HAP-1 (cell line): ENCODE data around the gene GALNT12.
A peak's percentile ranks its signal among the peaks of the same experiment; 100 is the strongest.

Experiments
- DNase-seq, 2 experiments: peaks; one replicate each; pipeline ENCODE4 v3.0.0-alpha.2; 2016 to 2020; ENCODE audit warnings: low spot score in 2 of 2
- H3K27me3 ChIP-seq: fragments of 250-450 bp; sonication (Bioruptor Pico); 2 replicates; pipeline ENCODE4 v1.5.1; 2020; ENCODE audit warnings: low read depth, mild to moderate bottlenecking, moderate library complexity
- H3K36me3 ChIP-seq: fragments of 250-450 bp; sonication (Bioruptor Pico); replicated peaks from 2 replicates; pipeline ENCODE4 v1.5.1; 2020; ENCODE audit warnings: mild to moderate bottlenecking
- H3K4me1 ChIP-seq: fragments of 250-450 bp; sonication (Bioruptor Pico); 2 replicates; pipeline ENCODE4 v1.5.1; 2020; ENCODE audit warnings: mild to moderate bottlenecking
- H3K4me3 ChIP-seq: fragments of 250-450 bp; sonication (Bioruptor Pico); 2 replicates; pipeline ENCODE4 v1.5.1; 2020; ENCODE audit warnings: mild to moderate bottlenecking, moderate library complexity
- H3K9me3 ChIP-seq: fragments of 250-450 bp; sonication (Bioruptor Pico); 2 replicates; pipeline ENCODE4 v1.5.1; 2020; ENCODE audit warnings: mild to moderate bottlenecking, moderate library complexity
- in situ Hi-C: fragments of 300-500 bp; cut with MboI; formaldehyde crosslinking; loops from 3 replicates; pipeline ENCODE4 v1.14.3; 2020; ENCODE audit warnings: low sequenced_read_pairs, inconsistent platforms, mixed read lengths

The GALNT12 gene

DNA sequence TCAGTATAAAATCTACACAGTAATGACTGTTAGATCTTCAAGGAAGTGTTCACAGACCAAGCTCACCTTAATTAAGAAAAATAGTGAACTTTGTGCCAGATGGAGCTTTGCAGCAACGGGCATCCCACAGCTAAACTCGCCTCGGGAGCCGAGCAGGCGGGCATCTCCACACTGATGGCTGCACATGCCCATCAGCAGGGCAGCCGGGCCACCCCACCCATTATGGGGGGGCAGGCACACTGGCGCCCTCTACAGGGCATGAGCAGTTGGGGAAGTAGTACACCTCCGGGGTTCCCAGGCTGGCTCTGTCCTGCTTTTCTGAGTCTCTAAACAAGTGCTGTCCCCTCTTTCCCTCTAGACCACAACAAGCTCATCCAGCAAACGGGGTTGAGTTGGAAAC lies 32.7 kb upstream of the GALNT12 start:
- peak in 1 of 2 experiments; percentile 28 for DNase-seq
- Histone ChIP-seq H3K27me3 (no peaks in the 10 kb centered on the region), H3K36me3 (peaks cover 28% of the 10 kb centered on the region), H3K9me3 (no peaks in the 10 kb centered on the region), H3K4me3 (no peak overlapping the region), H3K4me1 (no peaks in the 10 kb centered on the region)
- in situ Hi-C loops, result loop anchor here (5.0 kb wide), 1 partner anchor 457 kb away; no protein-coding TSS in a partner anchor

DNA sequence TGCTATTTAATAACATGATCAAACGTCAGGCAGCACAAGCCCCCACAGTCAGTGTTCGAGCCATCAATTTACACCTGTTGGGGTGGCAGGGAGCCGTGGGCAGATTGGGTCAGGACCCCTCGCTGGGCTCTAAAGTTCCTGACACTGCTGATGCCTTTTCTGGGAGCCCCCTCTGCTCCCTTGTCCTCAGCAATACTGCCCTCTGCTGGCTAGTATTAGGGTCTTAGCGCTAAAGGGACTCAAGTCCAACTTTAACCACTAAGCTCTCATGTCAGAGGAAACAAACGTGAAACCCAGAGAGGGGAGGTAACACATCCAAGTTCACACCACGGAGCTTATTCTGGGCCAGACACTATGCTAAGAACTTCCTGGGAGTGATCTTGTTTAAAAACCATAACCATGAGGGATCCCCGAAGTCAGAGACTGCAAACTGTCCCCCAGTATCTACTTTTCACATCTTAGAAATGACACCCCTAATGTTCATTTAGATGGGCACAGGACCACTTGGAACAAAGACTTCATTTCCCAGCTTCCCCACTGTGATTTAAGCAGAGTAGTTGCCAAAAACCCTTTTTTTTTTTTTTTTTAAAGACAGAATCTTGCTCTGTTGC lies 31.5 kb upstream of the GALNT12 start:
- in situ Hi-C loops, result no loop called here
- H3K9me3 ChIP-seq, result no peaks in the 10 kb centered on the region
- peaks cover 25% of the 10 kb centered on the region for H3K36me3 ChIP-seq
- peak; percentile 14 to 74 for DNase-seq
- no peaks in the 10 kb centered on the region for H3K27me3 ChIP-seq
- no peaks in the 10 kb centered on the region for H3K4me1 ChIP-seq
- H3K4me3 ChIP-seq, result no peak overlapping the region

DNA sequence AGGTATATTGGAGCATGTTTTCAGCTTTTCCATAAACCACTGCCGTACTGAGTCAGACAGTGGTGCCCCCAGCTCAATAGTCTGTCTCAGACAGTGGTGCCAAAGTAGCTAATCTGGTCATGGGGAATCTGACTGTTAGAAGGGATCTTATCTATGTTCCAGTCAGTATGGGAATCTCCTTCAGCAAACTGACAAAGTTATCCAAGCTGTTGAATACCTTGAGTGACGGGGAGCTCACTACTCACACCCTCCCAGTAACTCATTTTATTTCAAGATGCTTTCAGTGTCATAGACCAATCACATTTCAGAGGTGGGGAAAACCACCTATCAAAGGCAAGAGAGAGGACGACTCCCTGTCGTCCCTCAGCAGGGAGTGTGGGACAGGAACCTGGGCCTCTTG lies 29.9 kb upstream of the GALNT12 start:
- no peak for DNase-seq
- Histone ChIP-seq H3K9me3 (no peaks in the 10 kb centered on the region), H3K27me3 (no peaks in the 10 kb centered on the region), H3K4me1 (no peaks in the 10 kb centered on the region), H3K4me3 (no peak overlapping the region), H3K36me3 (peaks cover 12% of the 10 kb centered on the region)
- in situ Hi-C loops, result no loop called here

DNA sequence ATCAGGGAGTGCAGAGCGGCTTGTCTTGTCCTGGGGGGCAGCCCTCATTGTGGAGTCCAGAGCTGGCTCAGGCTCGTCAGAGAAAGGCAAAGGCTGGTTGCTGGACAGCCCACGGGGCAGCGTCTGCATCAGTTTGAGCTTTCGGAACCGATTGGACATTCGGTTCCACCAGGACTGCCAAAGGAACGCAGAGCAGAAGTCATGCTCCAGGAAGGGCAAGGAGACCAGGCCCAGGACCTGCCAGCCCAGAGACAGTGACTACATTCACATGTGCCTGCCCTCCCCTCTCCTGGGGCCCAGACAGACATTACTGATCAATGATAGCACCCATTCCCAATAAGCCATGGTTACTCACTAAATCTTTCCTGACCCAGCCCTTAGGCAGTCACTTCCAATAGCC lies 29.2 kb upstream of the GALNT12 start:
- no peaks in the 10 kb centered on the region for H3K27me3 ChIP-seq
- DNase-seq, result no peak
- H3K36me3 ChIP-seq, result peaks cover 7% of the 10 kb centered on the region
- in situ Hi-C loops, result no loop called here
- no peaks in the 10 kb centered on the region for H3K9me3 ChIP-seq
- H3K4me1 ChIP-seq, result no peaks in the 10 kb centered on the region
- no peak overlapping the region for H3K4me3 ChIP-seq

DNA sequence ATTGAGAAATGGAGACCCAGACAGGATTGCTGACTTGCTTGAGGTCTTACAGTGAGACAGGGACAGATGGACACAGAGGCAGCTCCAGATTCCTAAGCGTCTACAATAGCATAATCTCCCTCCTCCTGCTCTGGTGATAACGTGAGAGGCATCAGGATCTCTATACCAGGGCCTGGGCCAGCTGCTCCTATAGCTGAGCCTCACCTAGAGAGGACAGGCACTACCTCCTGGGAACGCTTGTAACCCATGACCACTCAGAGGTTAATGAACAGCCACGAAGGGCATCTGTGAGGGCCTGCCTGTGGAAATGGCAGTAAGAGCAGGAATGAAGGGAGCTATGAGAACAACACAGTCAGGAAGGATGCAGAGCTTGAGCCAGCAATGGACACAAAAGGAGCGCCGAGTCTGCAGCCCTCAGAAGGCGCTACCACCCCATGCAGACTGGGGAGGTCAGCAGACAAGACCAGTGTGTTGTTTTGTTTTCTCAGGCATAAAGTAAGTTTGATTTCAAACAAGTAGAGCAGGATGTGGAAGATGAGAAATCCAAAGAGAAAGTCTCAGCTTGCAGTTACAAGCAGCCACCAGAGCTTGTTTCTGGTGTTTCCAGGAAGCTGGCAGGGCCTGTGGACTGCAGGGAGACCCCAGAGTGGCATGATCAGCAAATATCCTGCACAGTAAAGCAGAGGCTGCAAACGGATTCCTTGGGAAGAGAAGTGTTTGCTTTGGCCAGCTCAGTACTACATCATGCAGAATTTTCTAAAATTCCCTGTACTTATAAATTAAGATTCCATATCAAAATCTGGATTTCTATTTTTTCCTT lies 28.5 kb upstream of the GALNT12 start:
- DNase-seq, result no peak
- Histone ChIP-seq H3K9me3 (no peaks in the 10 kb centered on the region), H3K36me3 (peaks cover 4% of the 10 kb centered on the region), H3K27me3 (no peaks in the 10 kb centered on the region), H3K4me1 (no peaks in the 10 kb centered on the region), H3K4me3 (no peak overlapping the region)
- in situ Hi-C loops, result no loop called here

DNA sequence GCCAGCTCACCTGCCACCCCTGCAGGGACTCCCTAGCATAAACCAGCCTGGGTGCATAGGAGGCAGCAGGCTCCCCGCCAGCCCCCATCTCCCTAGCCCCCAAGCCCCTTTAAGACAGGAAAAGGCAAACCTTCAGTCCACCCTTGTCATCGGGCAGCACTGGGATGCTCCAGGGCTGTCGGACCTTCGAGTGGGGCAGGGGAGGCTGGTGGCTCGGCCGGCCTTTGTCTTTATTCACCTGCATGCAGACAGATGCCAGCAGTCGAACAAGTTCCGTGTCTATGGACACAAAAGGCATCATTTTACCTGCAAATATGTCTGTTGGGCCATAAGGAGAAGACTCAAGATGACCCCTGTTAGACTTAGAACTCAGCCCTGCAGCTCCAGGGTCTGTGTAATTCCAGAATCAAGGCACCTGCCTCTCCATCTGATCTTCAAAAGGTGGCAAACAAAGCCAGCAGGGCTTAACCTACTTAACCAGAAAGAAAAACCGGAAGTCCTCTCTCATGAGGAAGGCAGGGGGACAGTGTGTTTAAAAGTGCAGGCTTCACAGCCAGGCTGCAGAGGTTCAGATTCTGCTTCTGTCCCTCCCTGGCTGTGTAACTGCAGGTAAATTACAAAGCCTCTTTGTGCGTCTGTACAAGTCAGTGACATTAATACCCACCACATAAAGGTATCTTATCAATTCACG lies 27.3 kb upstream of the GALNT12 start:
- no peak overlapping the region for H3K4me3 ChIP-seq
- in situ Hi-C loops, result no loop called here
- H3K9me3 ChIP-seq, result no peaks in the 10 kb centered on the region
- peaks cover 4% of the 10 kb centered on the region for H3K36me3 ChIP-seq
- H3K27me3 ChIP-seq, result no peaks in the 10 kb centered on the region
- H3K4me1 ChIP-seq, result no peaks in the 10 kb centered on the region
- no peak for DNase-seq

DNA sequence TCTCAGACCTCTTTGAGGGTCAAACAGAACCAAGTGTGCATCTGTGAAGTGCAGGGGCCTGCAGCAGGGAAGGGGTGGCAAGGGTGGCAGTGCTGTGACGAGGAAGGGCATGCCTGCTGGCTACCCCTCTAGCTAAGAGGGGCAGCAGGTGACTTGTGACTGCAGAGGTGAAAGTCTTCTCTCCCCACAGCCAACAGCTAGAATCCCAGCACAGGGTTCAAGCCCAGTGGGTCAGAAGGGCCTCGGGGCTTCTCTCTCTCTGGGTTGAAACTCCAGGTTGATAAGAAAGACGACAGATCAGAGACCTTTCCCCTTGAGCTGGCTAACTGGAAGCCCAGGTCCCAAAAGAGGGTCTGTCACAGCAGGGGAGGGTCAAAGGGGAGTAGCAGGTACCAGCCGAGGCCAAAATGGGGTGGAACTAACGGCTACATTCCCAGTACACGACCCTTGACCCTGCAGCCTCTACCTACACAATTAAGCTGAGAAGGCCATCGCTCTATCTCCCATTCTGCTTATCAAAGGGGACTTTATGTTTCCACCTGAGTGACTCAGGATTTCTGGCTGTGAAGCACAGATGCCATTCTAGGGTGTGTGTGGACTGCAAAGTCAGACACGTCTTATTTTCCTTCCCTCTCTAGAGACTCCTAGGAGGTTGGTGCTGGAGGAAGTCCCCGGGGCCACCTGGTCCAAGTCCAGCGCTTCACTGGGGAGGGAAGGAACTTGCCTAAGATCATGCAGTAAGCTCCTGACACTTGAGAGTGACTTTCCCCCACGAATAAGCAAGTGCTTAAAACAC lies 25.7 kb upstream of the GALNT12 start:
- H3K27me3 ChIP-seq, result no peaks in the 10 kb centered on the region
- H3K36me3 ChIP-seq, result peaks cover 4% of the 10 kb centered on the region
- H3K4me1 ChIP-seq, result no peaks in the 10 kb centered on the region
- H3K4me3 ChIP-seq, result no peak overlapping the region
- no peaks in the 10 kb centered on the region for H3K9me3 ChIP-seq
- in situ Hi-C loops, result no loop called here
- DNase-seq, result no peak

DNA sequence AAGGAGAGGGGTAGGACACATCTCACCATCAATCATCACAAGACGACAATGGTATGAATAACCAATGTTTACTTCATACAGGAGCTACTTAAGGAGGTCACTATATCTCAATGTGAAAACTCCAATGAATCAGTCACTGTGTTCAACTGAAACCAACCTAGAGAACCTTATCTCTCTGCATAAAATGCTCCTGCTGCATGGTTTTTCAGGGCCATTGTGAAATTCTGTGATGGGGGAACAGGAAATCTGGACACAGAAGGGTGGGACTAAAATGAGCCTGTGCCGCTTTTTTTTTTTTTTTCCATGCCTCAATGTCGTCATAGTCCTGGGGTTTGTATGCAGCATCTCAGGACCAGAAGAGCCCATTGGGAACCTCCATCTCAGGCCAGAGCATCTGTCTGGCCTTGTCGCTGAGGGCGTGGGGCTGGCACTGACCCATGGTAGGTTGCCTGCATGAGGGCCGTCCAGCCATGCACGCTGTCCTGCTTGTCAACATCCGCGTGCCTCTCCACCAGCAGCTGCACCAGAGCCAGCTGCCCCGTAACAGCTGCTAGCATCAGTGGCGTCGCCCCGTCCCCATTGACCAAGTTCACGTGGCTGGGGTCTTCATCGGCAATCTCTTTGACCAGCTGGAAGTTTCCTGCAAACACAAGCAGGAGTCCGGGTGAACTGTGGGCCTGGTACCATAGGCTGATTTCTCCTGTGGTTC lies 23.8 kb upstream of the GALNT12 start:
- no peak overlapping the region for H3K4me3 ChIP-seq
- no peaks in the 10 kb centered on the region for H3K4me1 ChIP-seq
- no peaks in the 10 kb centered on the region for H3K9me3 ChIP-seq
- peaks cover 7% of the 10 kb centered on the region for H3K36me3 ChIP-seq
- DNase-seq, result no peak
- in situ Hi-C loops, result no loop called here
- H3K27me3 ChIP-seq, result no peaks in the 10 kb centered on the region

DNA sequence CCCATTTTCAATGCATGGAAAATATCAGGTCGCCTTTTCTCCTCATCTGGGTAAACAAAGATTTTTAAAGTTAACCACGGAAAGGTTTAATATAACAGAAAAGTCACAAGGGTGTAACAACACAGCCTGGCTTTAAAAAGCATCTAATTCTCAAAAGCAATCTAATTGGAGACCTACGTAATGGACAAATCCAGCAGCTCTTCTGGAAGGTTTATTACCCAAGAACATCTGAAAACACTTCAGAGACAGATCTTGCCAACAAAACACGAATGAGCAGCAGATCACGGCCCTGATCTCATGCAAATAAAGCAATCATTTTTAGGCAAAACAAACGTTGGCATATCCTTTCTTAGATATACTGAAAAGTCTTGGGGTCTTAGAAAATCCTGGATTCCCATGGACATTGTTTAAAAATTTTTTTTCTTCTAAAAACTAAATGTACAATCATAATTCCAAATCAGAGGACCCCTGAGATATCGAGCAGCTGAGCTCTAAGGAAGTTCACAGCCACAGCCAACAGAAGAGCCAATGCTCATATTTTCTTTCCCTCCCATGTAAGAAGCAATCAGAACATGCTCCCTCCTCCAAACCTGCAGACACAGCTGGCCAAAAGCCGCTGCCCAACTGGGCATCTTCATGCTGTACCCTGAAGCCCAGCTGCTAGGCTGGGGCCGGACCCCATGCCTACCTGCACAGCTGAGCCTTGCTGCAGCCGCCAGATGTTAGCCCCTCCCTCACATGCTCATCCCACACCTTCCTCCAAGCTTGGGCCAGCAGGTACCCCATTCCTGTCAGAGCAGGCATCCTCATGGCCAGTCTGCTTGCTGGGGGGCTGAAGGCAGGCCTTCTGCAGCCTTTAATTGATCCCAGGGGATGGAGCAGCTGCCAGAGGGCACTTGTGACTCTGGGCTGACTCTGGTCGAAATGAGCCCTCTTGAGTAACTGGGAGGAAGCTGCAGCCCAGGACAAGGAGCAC lies 22.4 kb upstream of the GALNT12 start:
- Histone ChIP-seq H3K9me3 (no peaks in the 10 kb centered on the region), H3K4me1 (no peaks in the 10 kb centered on the region), H3K27me3 (no peaks in the 10 kb centered on the region), H3K4me3 (no peak overlapping the region), H3K36me3 (peaks cover 19% of the 10 kb centered on the region)
- DNase-seq, result no peak
- in situ Hi-C loops, result no loop called here

DNA sequence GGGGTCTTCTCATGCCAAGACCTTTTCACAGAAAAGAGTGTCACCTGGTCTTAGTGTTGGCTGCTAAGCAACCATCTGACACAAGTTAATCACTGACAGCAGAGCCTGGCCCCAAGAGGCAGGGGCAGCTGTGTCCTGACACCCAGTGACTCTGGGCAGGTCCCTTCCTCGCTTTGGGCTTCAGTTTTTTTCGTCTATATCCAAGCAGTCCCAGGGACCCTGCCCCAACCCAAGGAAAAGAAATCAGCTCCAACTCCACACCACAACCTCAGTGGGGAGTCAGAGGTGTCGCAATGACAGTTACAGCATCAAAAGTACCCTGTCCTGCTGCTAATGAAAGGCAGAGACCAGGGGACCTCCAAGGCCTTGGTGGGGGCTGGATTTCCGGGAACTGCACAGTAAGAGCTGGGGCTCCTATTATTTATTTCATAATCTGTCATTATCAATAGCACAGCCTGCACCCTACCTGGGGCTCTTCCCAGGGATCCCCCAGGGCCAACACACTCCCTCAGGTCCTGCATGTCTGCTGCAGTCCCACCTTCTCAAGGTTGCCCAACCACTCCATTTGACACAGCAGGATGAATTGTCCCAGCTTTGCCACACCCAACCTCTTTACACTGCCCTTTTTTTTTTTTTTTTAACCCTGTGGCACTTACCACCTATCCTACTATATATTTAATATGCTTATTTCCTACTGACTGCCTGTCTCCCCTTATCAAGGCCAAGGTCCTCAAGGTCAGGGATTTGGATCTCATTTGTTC lies 20.5 kb upstream of the GALNT12 start:
- DNase-seq, result no peak
- H3K9me3 ChIP-seq, result no peaks in the 10 kb centered on the region
- H3K27me3 ChIP-seq, result no peaks in the 10 kb centered on the region
- no peak overlapping the region for H3K4me3 ChIP-seq
- H3K36me3 ChIP-seq, result peaks cover 22% of the 10 kb centered on the region
- in situ Hi-C loops, result no loop called here
- peaks cover 2% of the 10 kb centered on the region; the same call in 1 of the 2 replicates for H3K4me1 ChIP-seq

DNA sequence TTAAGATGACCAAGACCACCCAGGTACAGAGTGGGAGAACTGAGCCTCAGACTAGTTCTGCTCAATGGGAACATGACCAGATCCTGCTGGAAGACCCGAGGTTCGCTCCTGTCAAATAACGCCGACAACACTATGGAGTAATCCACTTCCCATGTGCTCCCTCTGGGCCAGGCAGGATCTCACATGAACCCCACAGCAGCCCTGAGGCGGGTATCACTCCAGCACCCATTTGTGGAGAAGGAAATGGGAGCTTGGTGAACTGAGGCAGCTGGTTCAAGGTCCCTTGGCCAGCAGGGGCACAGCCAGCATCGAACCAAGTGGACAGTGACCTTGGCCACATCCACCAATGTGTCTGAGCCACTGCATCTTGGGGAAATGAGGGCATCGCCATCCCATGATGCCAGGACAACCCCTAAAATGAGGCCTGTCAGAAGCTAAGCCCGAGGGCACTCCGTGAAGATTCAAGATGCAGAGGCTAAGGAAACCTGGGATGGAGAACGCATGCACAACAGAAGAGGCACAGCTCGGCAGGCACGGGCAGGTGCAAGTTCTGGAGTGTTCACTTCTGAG lies 19.6 kb upstream of the GALNT12 start:
- no peaks in the 10 kb centered on the region for H3K27me3 ChIP-seq
- in situ Hi-C loops, result no loop called here
- H3K36me3 ChIP-seq, result peaks cover 22% of the 10 kb centered on the region
- H3K9me3 ChIP-seq, result no peaks in the 10 kb centered on the region
- peaks cover 2% of the 10 kb centered on the region; the same call in 1 of the 2 replicates for H3K4me1 ChIP-seq
- H3K4me3 ChIP-seq, result no peak overlapping the region
- no peak for DNase-seq
